ENCODE data around the gene CD276. TPM values are rescaled to one million over a fixed set of nuclear protein-coding genes. Genes with fewer than 3 reads are reported as not detected.

Gene CD276
- total RNA-seq, 1 experiment from 2014 or later: 133 TPM

GRCh38 chr15:73752806-73753193, 68.6 kb downstream of the CD276 start:
- H2AK5ac ChIP-seq (ENCODE audit: insufficient read length, low read length): no peak overlapping the region
- H3K4me3 Mint-ChIP-seq: peak overlapping the region in 1 of 2 experiments; percentile 12; a peak in 1 of 5 replicates
- no peak overlapping the region for H3K56ac ChIP-seq (ENCODE audit: insufficient read length, low read depth, low read length)
- no peak overlapping the region for H3K14ac ChIP-seq (ENCODE audit: insufficient read depth, low read length)
- no peak overlapping the region for H3K9ac ChIP-seq (ENCODE audit: extremely low read depth, insufficient read length, low read length)
- H3K27me3 ChIP-seq (ENCODE audit: insufficient read depth, low read length): peaks cover 2% of the 10 kb centered on the region; the same call in 1 of the 2 replicates
- no peaks in the 10 kb centered on the region for H3K9me3 Mint-ChIP-seq
- peaks cover 60% of the 10 kb centered on the region for H3K27me3 Mint-ChIP-seq (ENCODE audit: low read depth)
- no peak overlapping the region for H2AFZ ChIP-seq (ENCODE audit: low read length)
- no peak overlapping the region for H3K23ac ChIP-seq (ENCODE audit: insufficient read length, low read depth, low read length)
- H3K4me2 ChIP-seq (ENCODE audit: insufficient read depth, insufficient read length, low read length): peak overlapping the region; percentile 74
- TF ChIP-seq CTCF (conservative IDR thresholded peaks at IDR 0.05): no peak
- no peak overlapping the region for H4K8ac ChIP-seq (replicated peaks; ENCODE audit: insufficient read length, low read depth, low read length)
- peaks cover 37 to 41% of the 10 kb centered on the region in 2 experiments for H3K4me1 Mint-ChIP-seq
- H2BK120ac ChIP-seq (ENCODE audit: low read depth, low read length, poor library complexity, severe bottlenecking): no peak overlapping the region
- H4K5ac ChIP-seq (ENCODE audit: insufficient read length, low read depth, low read length): no peak overlapping the region
- H3K4me1 ChIP-seq (ENCODE audit: insufficient read depth, low read length): peaks cover 11% of the 10 kb centered on the region
- H2BK12ac ChIP-seq (ENCODE audit: insufficient read length, low read depth, low read length): no peak overlapping the region
- no peaks in the 10 kb centered on the region for H4K20me1 ChIP-seq (ENCODE audit: control insufficient read depth, insufficient read depth, insufficient read length)
- H3K27ac ChIP-seq (ENCODE audit: insufficient read length, low read depth, low read length): no peak overlapping the region
- peaks cover 20% of the 10 kb centered on the region for H3K23me2 ChIP-seq (ENCODE audit: insufficient read length, low read depth, low read length, poor library complexity, severe bottlenecking)
- H3K79me1 ChIP-seq (ENCODE audit: insufficient read depth, low read depth, low read length, poor library complexity, severe bottlenecking): no peaks in the 10 kb centered on the region
- no peaks in the 10 kb centered on the region for H3K79me2 ChIP-seq (ENCODE audit: insufficient read depth, low read length)
- H3K9me3 ChIP-seq (ENCODE audit: control insufficient read depth, low read depth, low read length): no peaks in the 10 kb centered on the region
- no CpG with 5 or more reads among the region's 56 CpGs for WGBS (ENCODE audit: extremely low coverage, insufficient read length, low lambda C conversion rate)
- no peak overlapping the region for H3T11ph ChIP-seq (ENCODE audit: low read length)
- no peak overlapping the region for H4K91ac ChIP-seq (ENCODE audit: insufficient read length, low read depth, low read length)
- H2BK20ac ChIP-seq (ENCODE audit: low read depth, low read length, poor library complexity, severe bottlenecking): no peak overlapping the region
- H3K27ac Mint-ChIP-seq: no peak overlapping the region
- no peak overlapping the region for H3K4ac ChIP-seq (ENCODE audit: low read depth, low read length)
- no peak overlapping the region for H2BK5ac ChIP-seq (ENCODE audit: insufficient read length, low read length)
- no peaks in the 10 kb centered on the region for H3K36me3 Mint-ChIP-seq (ENCODE audit: insufficient read depth in 1 of 3, low read depth in 3 of 3)
- H2BK15ac ChIP-seq (ENCODE audit: low read depth, low read length): no peak overlapping the region
- DNase-seq: no peak
- H3K18ac ChIP-seq (ENCODE audit: insufficient read length, low read depth, low read length): no peak overlapping the region
